Spleen (tissue), 13 donors: ENCODE data around the gene HINT2. TPM values are rescaled to one million over a fixed set of nuclear protein-coding genes. Genes with fewer than 3 reads are reported as not detected.

Source experiments
- DNase-seq: peaks from one replicate; pipeline ENCODE4 v3.0.0-alpha.2; 2020
- H3K27ac ChIP-seq, 8 donors: fragments of 200-600 bp; sonication (generic) in 7 of 8; 1 replicate in 4 of 8; 2 replicates in 4 of 8; pipeline versions ENCODE4 v1.5.0 to v1.8.0; 2016 to 2021; ENCODE audit warnings: inconsistent platforms in 4 of 8, mild to moderate bottlenecking in 4 of 8, moderate library complexity in 1 of 8
- H3K27me3 ChIP-seq, 7 donors: fragments of 200-600 bp; sonication (generic) in 6 of 7; replicated peaks in 1 of 7; 1 replicate in 4 of 7; 2 replicates in 3 of 7; pipeline versions ENCODE4 v1.5.0 to v1.8.0; 2016 to 2021; ENCODE audit warnings: inconsistent platforms in 3 of 7, mild to moderate bottlenecking in 1 of 7
- H3K36me3 ChIP-seq, 6 donors: fragments of 200-600 bp; sonication (generic) in 5 of 6; 1 replicate in 4 of 6; 2 replicates in 2 of 6; pipeline versions ENCODE4 v1.5.0 to v1.8.0; 2016 to 2021; ENCODE audit warnings: inconsistent platforms in 2 of 6
- H3K4me1 ChIP-seq, 6 donors: fragments of 200-600 bp; sonication (generic) in 5 of 6; 1 replicate in 3 of 6; 2 replicates in 3 of 6; pipeline versions ENCODE4 v1.5.0 to v1.8.0; 2016 to 2021; ENCODE audit warnings: inconsistent platforms in 3 of 6
- H3K4me3 ChIP-seq, 8 donors: fragments of 200-600 bp; sonication (generic) in 7 of 8; 1 replicate in 4 of 8; 2 replicates in 4 of 8; pipeline versions ENCODE4 v1.5.0 to v1.8.0; 2016 to 2021; ENCODE audit warnings: inconsistent platforms in 4 of 8, mild to moderate bottlenecking in 4 of 8, moderate library complexity in 2 of 8
- H3K9me3 ChIP-seq, 8 donors: fragments of 200-600 bp; sonication (generic) in 7 of 8; 1 replicate in 4 of 8; 2 replicates in 4 of 8; pipeline versions ENCODE4 v1.5.0 to v1.8.0; 2016 to 2021; ENCODE audit warnings: inconsistent platforms in 4 of 8
- CTCF ChIP-seq, 11 experiments: fragments of 200-600 bp in 7 of 11; fragments of 450-650 bp in 4 of 11; sonication (generic) in 4 of 11; IDR thresholded peaks in 8 of 11; conservative IDR thresholded peaks in 3 of 11; 1 replicate in 7 of 11; 2 replicates in 4 of 11; pipeline versions ENCODE4 v1.4.0 to v1.8.0; 2016 to 2021; ENCODE audit warnings: antibody characterized with exemption in 11 of 11, inconsistent platforms in 4 of 11, mild to moderate bottlenecking in 1 of 11
- POLR2A ChIP-seq, 3 donors: fragments of 450-650 bp; IDR thresholded peaks; one replicate each; pipeline ENCODE4 v1.5.1; 2017; ENCODE audit warnings: antibody characterized with exemption in 3 of 3, mild to moderate bottlenecking in 1 of 3
- POLR2AphosphoS5 ChIP-seq, 3 donors: sonication (generic); formaldehyde crosslinking; IDR thresholded peaks; one replicate each; pipeline ENCODE4 v1.5.1; 2017; ENCODE audit warnings: antibody characterized with exemption in 3 of 3
- WGBS, 5 donors: extraction: QIAGEN DNeasy Blood & Tissue Kit in 3 of 5; methylation state at CpG; one replicate each; pipeline versions ENCODE4 v1.1.5 to v1.1.7; 2013 to 2018; 5-methylcytosine and 5-hydroxymethylcytosine counted together
- intact Hi-C: fragments of 100-400 bp; cut with DNase I; formaldehyde crosslinking; loops from one replicate; pipeline ENCODE4 v1.15.0; 2023; ENCODE audit warnings: low total_unique reads
- long read RNA-seq, 2 donors: transcript quantifications; one replicate each; lab custom pipeline, GENCODE V29; 2026
- polyA plus RNA-seq, 3 donors: library from polyadenylated mRNA; stranded (reverse); fragments of 200-250 nt; gene quantifications; one replicate each; pipeline ENCODE4 v1.2.1, GENCODE V29; 2013
- total RNA-seq, 7 donors: library from RNA; depleted of rRNA in 3 of 7; stranded (reverse); fragments of >200 nt in 3 of 7; fragmentation: NEBNext Ultra II Directional in 4 of 7; extraction: Animal tissue kit (Norgen Biotek cat#: 25700) in 4 of 7; gene quantifications; one replicate each; pipeline versions ENCODE4 v1.1.0 to v1.2.1, GENCODE V29; 2016 to 2021
- donor health status: healthy with polysubstance abuse.
- donor health status: DM: no; HTN: no; CAD: no; lungs with moderate emphysema.
- donor health status: DM: no; HTN: no; CAD: no.
- donor health status: Bipolar disorder and iron deficiency.
- donor health status: healthy.
- donor health status: DM: no; HTN: no; CAD: no.
- donor health status: DM: yes; HTN: yes; CAD: no.

The HINT2 gene
- total RNA-seq (10 to 100 TPM; 20.1 to 32.4 (median 23.0) TPM), polyA plus RNA-seq (10 to 100 TPM; 60.0 to 73.6 (median 69.6) TPM)
- long read RNA-seq, donor 1, transcript HINT2-201 (5 exons, 628 nt) = major isoform, 28 of 31 reads
- long read RNA-seq, donor 1, partial matches to known transcripts = 0 of 31 reads
- long read RNA-seq, donor 1, other reads (novel, unspliced or antisense) = 0 of 31 reads
- long read RNA-seq, donor 2, transcript HINT2-201 (5 exons, 628 nt) = major isoform, 21 of 25 reads
- long read RNA-seq, donor 2, partial matches to known transcripts = 0 of 25 reads
- long read RNA-seq, donor 2, other reads (novel, unspliced or antisense) = 0 of 25 reads

- intact Hi-C loops = no loop called here
- Histone ChIP-seq H3K27ac (peak within 1 kb of the TSS; percentile 91 to 99 (median 97)), H3K27me3 (no peaks in the 10 kb centered on the region), H3K4me3 (peak within 1 kb of the TSS; percentile 70 to 100 (median 88)), H3K9me3 (no peaks in the 10 kb centered on the region), H3K4me1 (peaks cover 17 to 49% (median 35%) of the 10 kb centered on the region in 6 donors), H3K36me3 (no peaks in the 10 kb centered on the region)
- WGBS, 5 donors = 0 to 2% (median 0%) methylated on average over 32 to 52 of the region's 52 CpGs
- peak; percentile 98 for DNase-seq
- TF ChIP-seq POLR2A (IDR thresholded peaks at IDR 0.05) = peak in 2 of 3 donors; percentile 88 to 91
- TF ChIP-seq CTCF (IDR thresholded peaks at IDR 0.05 in 8 of 11, conservative IDR thresholded peaks at IDR 0.05 in 3 of 11) = no peak
- TF ChIP-seq POLR2AphosphoS5 (IDR thresholded peaks at IDR 0.05) = peak; percentile 97 to 98 (median 97)
Measured at GRCh38 chr9:35814841-35815543, at the start of gene HINT2. HINT2 (minus strand) TSS chr9:35815042; CDS start chr9:35814979, 63 bp downstream.

- no peak overlapping the region for H3K4me3 ChIP-seq
- intact Hi-C loops = no loop called here
- WGBS, 5 donors = 71 to 85% (median 73%) methylated on average over 8 of the region's 8 CpGs
- TF ChIP-seq CTCF (IDR thresholded peaks at IDR 0.05 in 8 of 11, conservative IDR thresholded peaks at IDR 0.05 in 3 of 11) (no peak), POLR2AphosphoS5 (IDR thresholded peaks at IDR 0.05) (no peak)
- no peaks in the 10 kb centered on the region for H3K36me3 ChIP-seq
- no peak for DNase-seq
- H3K4me1 ChIP-seq = peaks cover 0 to 11% (median 0%) of the 10 kb centered on the region in 6 donors
- no peak overlapping the region for H3K27ac ChIP-seq
- peaks cover 0 to 48% (median 0%) of the 10 kb centered on the region in 7 donors for H3K27me3 ChIP-seq
- H3K9me3 ChIP-seq = no peaks in the 10 kb centered on the region
Measured at GRCh38 chr9:35863583-35863982, 48.7 kb upstream of the HINT2 start.

- no peak overlapping the region for H3K27ac ChIP-seq
- TF ChIP-seq CTCF (IDR thresholded peaks at IDR 0.05 in 8 of 11, conservative IDR thresholded peaks at IDR 0.05 in 3 of 11) (no peak), POLR2A (IDR thresholded peaks at IDR 0.05) (no peak)
- H3K9me3 ChIP-seq = no peaks in the 10 kb centered on the region
- H3K4me1 ChIP-seq = peaks cover 0 to 11% (median 0%) of the 10 kb centered on the region in 6 donors
- intact Hi-C loops = no loop called here
- 85 to 93% (median 92%) methylated on average over 4 of the region's 4 CpGs for WGBS, 5 donors
- DNase-seq = no peak
- no peak overlapping the region for H3K4me3 ChIP-seq
- H3K27me3 ChIP-seq = peaks cover 0 to 48% (median 0%) of the 10 kb centered on the region in 7 donors
- H3K36me3 ChIP-seq = no peaks in the 10 kb centered on the region
Measured at GRCh38 chr9:35862328-35862727, 47.5 kb upstream of the HINT2 start.
